ENCODE results near the gene SIRPB1. TPM values are rescaled to one million over a fixed set of nuclear protein-coding genes. Genes with fewer than 3 reads are reported as not detected.

Gene SIRPB1
- total RNA-seq, 4 donors from 2014 or later: 0.30 to 2.6 (median 0.42) TPM; not detected in 1

DNA sequence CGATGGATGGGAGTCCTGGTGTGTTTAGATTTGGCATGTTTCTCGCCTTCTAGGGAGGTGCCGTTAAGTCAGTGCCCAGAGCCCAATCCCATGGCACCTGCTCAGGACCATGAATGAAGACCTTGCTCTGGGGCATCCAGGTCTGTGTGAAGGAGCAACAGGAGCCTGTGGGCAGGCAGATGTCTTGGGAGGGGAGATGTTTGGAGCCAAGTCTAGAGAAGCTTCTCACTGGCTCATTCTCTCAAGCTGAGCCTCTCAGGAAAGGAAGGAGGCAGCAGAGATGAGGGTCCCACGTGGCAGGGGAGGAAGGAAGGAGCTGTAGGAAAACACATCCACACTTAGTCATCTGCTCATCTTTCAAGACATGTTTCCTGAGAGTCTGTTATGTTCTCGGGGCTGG lies 9.5 kb upstream of the SIRPB1 start:
- no peak for TF ChIP-seq POLR2A (IDR thresholded peaks at IDR 0.05)
- TF ChIP-seq, protein P1, sequence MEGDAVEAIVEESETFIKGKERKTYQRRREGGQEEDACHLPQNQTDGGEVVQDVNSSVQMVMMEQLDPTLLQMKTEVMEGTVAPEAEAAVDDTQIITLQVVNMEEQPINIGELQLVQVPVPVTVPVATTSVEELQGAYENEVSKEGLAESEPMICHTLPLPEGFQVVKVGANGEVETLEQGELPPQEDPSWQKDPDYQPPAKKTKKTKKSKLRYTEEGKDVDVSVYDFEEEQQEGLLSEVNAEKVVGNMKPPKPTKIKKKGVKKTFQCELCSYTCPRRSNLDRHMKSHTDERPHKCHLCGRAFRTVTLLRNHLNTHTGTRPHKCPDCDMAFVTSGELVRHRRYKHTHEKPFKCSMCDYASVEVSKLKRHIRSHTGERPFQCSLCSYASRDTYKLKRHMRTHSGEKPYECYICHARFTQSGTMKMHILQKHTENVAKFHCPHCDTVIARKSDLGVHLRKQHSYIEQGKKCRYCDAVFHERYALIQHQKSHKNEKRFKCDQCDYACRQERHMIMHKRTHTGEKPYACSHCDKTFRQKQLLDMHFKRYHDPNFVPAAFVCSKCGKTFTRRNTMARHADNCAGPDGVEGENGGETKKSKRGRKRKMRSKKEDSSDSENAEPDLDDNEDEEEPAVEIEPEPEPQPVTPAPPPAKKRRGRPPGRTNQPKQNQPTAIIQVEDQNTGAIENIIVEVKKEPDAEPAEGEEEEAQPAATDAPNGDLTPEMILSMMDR (IDR thresholded peaks at IDR 0.05): no peak
- intact Hi-C loops (cut with DNase I; ENCODE audit: low total_unique reads): no loop called here

DNA sequence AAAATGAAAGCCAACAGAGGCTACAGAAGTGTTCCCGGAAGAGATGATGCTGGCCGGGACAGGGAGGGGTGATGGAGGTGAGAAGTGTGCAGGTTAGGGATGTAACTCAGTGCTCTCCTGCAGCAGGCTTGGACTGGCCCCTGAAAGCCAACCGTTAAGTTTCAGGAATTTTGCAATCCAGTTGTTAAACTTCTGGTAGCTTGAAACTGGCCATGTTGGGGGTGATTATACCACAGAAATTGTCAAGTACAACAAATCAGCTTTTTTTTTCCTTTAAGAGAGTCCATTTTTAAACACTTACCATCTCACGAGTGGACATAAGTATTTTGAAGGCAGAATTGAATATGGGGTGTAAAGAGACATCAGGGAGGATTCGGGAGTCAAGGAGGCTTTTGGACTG lies 8.8 kb upstream of the SIRPB1 start:
- no peak for TF ChIP-seq POLR2A (IDR thresholded peaks at IDR 0.05)
- TF ChIP-seq, protein P1 (IDR thresholded peaks at IDR 0.05): no peak
- H3K4me3 ChIP-seq (ENCODE audit: low read depth, poor library complexity, severe bottlenecking): no peak overlapping the region
- no peak for DNase-seq (ENCODE audit: low spot score in 2 of 2)
- 63 to 70% methylated on average over 5 of the region's 5 CpGs for WGBS, 2 donors
- intact Hi-C loops (cut with DNase I; ENCODE audit: low total_unique reads): no loop called here

More for the DNA sequence above, 9.5 kb upstream of the SIRPB1 start:
- H3K4me3 ChIP-seq (ENCODE audit: low read depth, poor library complexity, severe bottlenecking): no peak overlapping the region
- DNase-seq (ENCODE audit: low spot score in 2 of 2): no peak
- WGBS, 2 donors: 74 to 81% methylated on average over 5 of the region's 5 CpGs

DNA sequence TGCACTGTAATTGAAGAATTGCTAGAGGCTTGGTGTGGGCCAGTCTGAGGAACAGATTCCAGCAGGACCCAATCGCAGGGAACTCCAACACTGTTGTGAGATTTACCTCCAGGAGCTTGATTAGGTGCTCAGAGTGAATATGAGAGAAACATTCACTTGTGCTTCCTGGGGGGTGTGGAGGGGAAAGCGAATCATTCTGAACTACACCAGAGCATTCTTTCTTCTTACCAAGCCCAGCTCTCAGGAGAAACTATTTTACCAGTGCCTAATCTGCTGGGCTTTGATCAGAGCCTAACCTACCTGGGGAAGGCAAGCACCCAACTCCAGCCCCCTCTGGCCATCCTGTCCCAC lies 7.4 kb upstream of the SIRPB1 start:
- no peak for DNase-seq (ENCODE audit: low spot score in 2 of 2)
- no peak for TF ChIP-seq POLR2A (IDR thresholded peaks at IDR 0.05)
- TF ChIP-seq, protein P1 (IDR thresholded peaks at IDR 0.05): no peak
- intact Hi-C loops (cut with DNase I; ENCODE audit: low total_unique reads): no loop called here
- WGBS, 2 donors: 79 to 81% methylated on average over 2 of the region's 2 CpGs
- H3K4me3 ChIP-seq (ENCODE audit: low read depth, poor library complexity, severe bottlenecking): no peak overlapping the region

DNA sequence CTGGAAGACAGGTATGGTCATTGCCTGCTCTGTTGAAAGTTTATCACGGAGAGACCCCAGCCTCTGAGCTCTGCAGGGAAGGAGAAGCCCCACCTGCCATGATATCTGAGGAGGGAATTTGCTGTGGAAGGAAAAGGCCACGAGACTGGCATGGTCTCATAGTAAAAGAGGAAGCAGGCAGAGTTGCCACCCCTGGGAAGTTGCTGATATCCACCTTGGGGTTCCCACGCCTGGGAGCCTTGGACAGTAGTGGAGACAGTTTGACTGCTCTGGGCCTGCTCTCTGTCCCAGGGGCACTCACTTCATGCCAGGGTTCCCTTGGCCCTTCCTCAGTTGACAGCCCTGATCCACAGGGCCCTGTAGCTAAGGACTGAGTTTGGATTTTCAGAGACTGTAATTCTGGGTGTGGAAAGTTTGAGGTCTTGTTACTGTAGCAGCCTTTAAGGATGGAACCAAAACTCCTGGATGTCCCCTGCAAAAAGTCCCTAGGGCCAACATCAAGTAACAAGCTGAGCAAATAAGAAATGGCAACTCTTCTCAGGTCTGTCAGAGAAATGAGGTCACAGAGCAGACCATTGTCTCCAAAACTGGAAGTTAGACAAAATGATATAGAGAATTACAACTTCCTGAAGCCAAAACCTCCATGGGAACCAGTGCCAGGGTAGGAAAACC lies 6.9 kb upstream of the SIRPB1 start:
- H3K4me3 ChIP-seq (ENCODE audit: low read depth, poor library complexity, severe bottlenecking): no peak overlapping the region
- WGBS, 2 donors: 71 to 77% methylated on average over 3 of the region's 3 CpGs
- intact Hi-C loops (cut with DNase I; ENCODE audit: low total_unique reads): no loop called here
- DNase-seq (ENCODE audit: low spot score in 2 of 2): no peak
- TF ChIP-seq, protein P1 (IDR thresholded peaks at IDR 0.05): no peak
- no peak for TF ChIP-seq POLR2A (IDR thresholded peaks at IDR 0.05)

DNA sequence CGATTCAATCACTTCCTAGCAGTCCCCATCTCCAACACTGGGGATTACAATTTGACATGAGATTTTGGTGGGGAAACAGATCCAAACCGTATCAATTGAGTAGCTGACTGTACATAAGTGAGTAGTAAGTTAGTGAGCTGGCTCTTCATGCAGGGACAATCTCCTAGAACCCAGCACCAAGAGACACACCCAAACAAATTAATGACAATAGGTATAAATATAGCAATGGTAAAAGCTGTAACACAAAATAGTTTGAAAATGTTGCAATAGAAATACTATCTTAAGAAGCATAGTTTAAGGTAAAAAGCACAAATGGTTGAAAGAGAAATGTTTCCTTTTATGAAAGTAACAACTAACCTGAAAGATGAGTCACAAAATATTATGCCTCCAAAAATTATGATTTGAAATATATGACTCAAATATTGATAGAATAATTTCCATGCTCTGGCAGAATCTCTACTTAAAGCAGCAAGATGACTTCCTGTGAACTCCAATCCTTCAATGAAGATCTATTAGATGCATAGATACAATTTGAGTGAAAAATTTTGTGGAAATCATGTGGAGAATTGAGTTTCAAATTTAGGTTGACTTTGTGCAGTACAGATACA lies 5.4 kb upstream of the SIRPB1 start:
- intact Hi-C loops (cut with DNase I; ENCODE audit: low total_unique reads): no loop called here
- TF ChIP-seq POLR2A (IDR thresholded peaks at IDR 0.05): no peak
- TF ChIP-seq, protein P1 (IDR thresholded peaks at IDR 0.05): no peak
- DNase-seq (ENCODE audit: low spot score in 2 of 2): no peak
- no peak overlapping the region for H3K4me3 ChIP-seq (ENCODE audit: low read depth, poor library complexity, severe bottlenecking)
- 51 to 59% methylated on average over 2 of the region's 2 CpGs for WGBS, 2 donors
